GM12878 (cell line): Measurements from ENCODE around the gene ACOT13. TPM values are rescaled to one million over a fixed set of nuclear protein-coding genes. Genes with fewer than 3 reads are reported as not detected.
"Not testable (repeated sequence)": the region's sequence is repeated elsewhere in the genome, so short reads cannot be mapped to it uniquely, and the experiment has no call there.

Experiments
- ATAC-seq: fragments of 200-7000 bp; cut with Tn5 transposase; 3 replicates; pipeline ENCODE4 v1.9.1; 2020; ENCODE audit warnings: mild to moderate bottlenecking, moderate library complexity
- BruUV-seq: library from RNA; stranded (reverse); fragments of 400-500 nt; replicated peaks from 2 replicates; lab custom pipeline; 2021; lab: Mats Ljungman, UMichigan
- CTCF ChIA-PET: fragments of 300-600 bp; sonication (Branson Sonifier 250); formaldehyde crosslinking; extraction: SDS; loops from one replicate; lab custom pipeline; 2021; ENCODE audit warnings: inconsistent platforms; lab: Yijun Ruan, JAX
- POLR2A ChIA-PET: fragments of 350-600 bp; formaldehyde crosslinking; extraction: SDS; loops from one replicate; lab custom pipeline; 2021; ENCODE audit warnings: inconsistent platforms; lab: Charles Lee
- RAD21 ChIA-PET: fragments of 300-600 bp; sonication (Branson Sonifier 250); formaldehyde crosslinking; loops from one replicate; lab custom pipeline; 2023; ENCODE audit warnings: antibody characterized with exemption; ENCODE audit not compliant: unreplicated experiment; lab: Charles Lee
- SMC1A ChIA-PET: fragments of 300-600 bp; sonication (Branson Sonifier 250); formaldehyde crosslinking; loops from one replicate; lab custom pipeline; 2023; ENCODE audit not compliant: unreplicated experiment, uncharacterized antibody; lab: Charles Lee
- DNase-seq: peaks from one replicate; pipeline ENCODE4 v3.0.0-alpha.2; 2011; ENCODE audit warnings: low read depth, low spot score
- FAIRE-seq: peaks from 3 replicates; lab custom pipeline; 2011; peaks lifted over from hg19 to GRCh38; lab: Jason Lieb, UNC
- H2AFZ ChIP-seq: 2 replicates; pipeline ENCODE4 v1.6.0; 2011; ENCODE audit warnings: low read depth, low read length, control low read depth; ENCODE audit not compliant: control insufficient read depth
- H3K27ac ChIP-seq: 2 replicates; pipeline ENCODE4 v1.5.1; 2011; ENCODE audit warnings: control low read depth; ENCODE audit not compliant: control insufficient read depth, insufficient read depth
- H3K27me3 ChIP-seq, 2 experiments: replicated peaks in 1 of 2; 2 replicates each; pipeline versions ENCODE4 v1.6.0 to v1.6.1; 2011; ENCODE audit warnings: low read length in 1 of 2; ENCODE audit not compliant: control insufficient read depth in 2 of 2, insufficient read depth in 2 of 2
- H3K36me3 ChIP-seq, 2 experiments: 2 replicates each; pipeline ENCODE4 v1.5.1; 2011; ENCODE audit warnings: low read length in 1 of 2; ENCODE audit not compliant: control insufficient read depth in 2 of 2, insufficient read depth in 2 of 2
- H3K4me1 ChIP-seq: 2 replicates; pipeline ENCODE4 v1.6.1; 2011; ENCODE audit warnings: mild to moderate bottlenecking, low read length, moderate library complexity, mixed read lengths; ENCODE audit not compliant: control insufficient read depth, insufficient read depth
- H3K4me2 ChIP-seq: 2 replicates; pipeline ENCODE4 v1.6.0; 2011; ENCODE audit warnings: control low read depth; ENCODE audit not compliant: control insufficient read depth, insufficient read depth
- H3K4me3 ChIP-seq: fragments of 200-600 bp; sonication (generic); 2 replicates; pipeline ENCODE4 v1.5.1; 2016
- H3K79me2 ChIP-seq: 2 replicates; pipeline ENCODE4 v1.6.0; 2011; ENCODE audit warnings: low read length; ENCODE audit not compliant: control insufficient read depth, insufficient read depth
- H3K9ac ChIP-seq: 2 replicates; pipeline ENCODE4 v1.8.0; 2011; ENCODE audit warnings: low read length, control low read depth, mixed read lengths; ENCODE audit not compliant: control insufficient read depth, insufficient read depth
- H3K9me3 ChIP-seq: replicated peaks from 3 replicates; pipeline ENCODE4 v1.5.1; 2011; ENCODE audit warnings: mild to moderate bottlenecking, low read length; ENCODE audit not compliant: control insufficient read depth, insufficient read depth
- H4K20me1 ChIP-seq: 2 replicates; pipeline ENCODE4 v1.6.0; 2011; ENCODE audit not compliant: control insufficient read depth, insufficient read depth
- CEBPZ ChIP-seq: fragments of 150-350 bp; IDR thresholded peaks from 2 replicates; pipeline ENCODE4 v1.6.1; 2016; ENCODE audit warnings: low read depth, low read length
- ELK1 ChIP-seq: IDR thresholded peaks from 2 replicates; pipeline ENCODE4 v1.6.1; 2012; ENCODE audit warnings: low read depth, low read length, improper control_type of control experiment
- RBBP5 ChIP-seq: fragments of 200-600 bp; sonication (generic); conservative IDR thresholded peaks from 2 replicates; pipeline ENCODE4 v1.6.1; 2016
- RELB ChIP-seq: fragments of 450-650 bp; IDR thresholded peaks from 2 replicates; pipeline ENCODE4 v1.6.1; 2017; ENCODE audit warnings: low read depth, mild to moderate bottlenecking, moderate library complexity
- WGBS: methylation state at CpG from one replicate; pipeline ENCODE4 v1.1.6; 2016; ENCODE audit warnings: low lambda C conversion rate; ENCODE audit not compliant: insufficient replicate concordance, insufficient coverage; ENCODE audit errors: missing lambda C conversion rate; 5-methylcytosine and 5-hydroxymethylcytosine counted together
- in situ Hi-C: fragments of 300-500 bp; cut with MboI; formaldehyde crosslinking; loops from 9 replicates; pipeline ENCODE4 v1.14.3; 2018; ENCODE audit warnings: mixed read lengths
- intact Hi-C: fragments of 100-400 bp; cut with micrococcal nuclease; formaldehyde crosslinking; loops from one replicate; pipeline ENCODE4 v1.14.2; 2022; ENCODE audit not compliant: unreplicated experiment
- polyA plus RNA-seq, 11 experiments: library from polyadenylated mRNA; depleted of rRNA in 4 of 11; unstranded in 6 of 11; stranded (reverse) in 5 of 11; fragments of >200 nt; fragmentation: Nextera tagmentation in 4 of 11; fragmentation: Illumina TruSeq in 1 of 11; extraction: Ambion mirVana in 4 of 11; extraction: Trizol in 1 of 11; gene quantifications; 1 replicate in 1 of 11; 2 replicates in 10 of 11; pipeline versions ENCODE4 v1.2.1 to v1.2.3, GENCODE V29; 2011 to 2016; ENCODE audit warnings: inconsistent platforms in 2 of 11, missing spikeins in 2 of 11, low read depth in 1 of 11
- total RNA-seq, 4 experiments: library from RNA; depleted of rRNA in 3 of 4; stranded (reverse); fragments of >200 nt in 3 of 4; fragmentation: Illumina TruSeq in 1 of 4; extraction: Trizol in 1 of 4; gene quantifications; 2 replicates each; pipeline versions ENCODE4 v1.2.1 to v1.2.3, GENCODE V29; 2013 to 2021

Gene ACOT13
- total and polyA plus RNA-seq, 10 of the 15 experiments (the other 5 are each of a cell fraction or from before 2014, with no cell fraction given), result 6.0 to 60.6 (median 36.6) TPM

DNA sequence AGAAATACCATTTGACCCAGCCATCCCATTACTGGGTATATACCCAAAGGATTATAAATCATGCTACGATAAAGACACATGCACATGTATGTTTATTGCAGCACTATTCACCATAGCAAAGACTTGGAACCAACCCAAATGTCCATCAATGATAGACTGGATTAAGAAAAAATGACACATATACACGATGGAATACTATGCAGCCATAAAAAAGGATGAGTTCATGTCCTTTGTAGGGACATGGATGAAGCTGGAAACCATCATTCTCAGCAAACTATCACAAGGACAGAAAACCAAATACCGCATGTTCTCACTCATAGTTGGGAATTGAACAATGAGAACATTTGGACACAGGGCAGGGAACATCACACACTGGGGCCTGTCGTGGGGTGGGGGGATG lies 4.2 kb downstream of the ACOT13 start:
- intact Hi-C loops, BruUV-seq, RAD21 ChIA-PET, H3K9ac ChIP-seq, H3K4me1 ChIP-seq, H3K9me3 ChIP-seq, H3K27me3 ChIP-seq, DNase-seq, CTCF ChIA-PET, ATAC-seq, H3K4me2 ChIP-seq, H3K36me3 ChIP-seq, H2AFZ ChIP-seq, H3K4me3 ChIP-seq, in situ Hi-C loops, POLR2A ChIA-PET, FAIRE-seq, H3K27ac ChIP-seq, H4K20me1 ChIP-seq: not testable (repeated sequence)
- SMC1A ChIA-PET, result interaction anchor here (0.6 kb wide), 1 partner anchor 11 kb away, joined by 3 read pairs; no protein-coding TSS in a partner anchor
- WGBS, result 96% methylated on average over 4 of the region's 4 CpGs
- H3K79me2 ChIP-seq, result peaks cover 17% of the 10 kb centered on the region

- BruUV-seq, result no TSS peak
- WGBS, result 90% methylated on average over 6 of the region's 6 CpGs
- no peak for FAIRE-seq
- Histone ChIP-seq H3K4me2 (no peak overlapping the region), H3K9ac (no peak overlapping the region), H3K4me1 (peaks cover 6% of the 10 kb centered on the region), H3K36me3 (no peaks in the 10 kb centered on the region), H3K27ac (no peak overlapping the region), H2AFZ (no peak overlapping the region), H3K4me3 (no peak overlapping the region), H4K20me1 (no peaks in the 10 kb centered on the region), H3K27me3 (no peaks in the 10 kb centered on the region), H3K9me3 (peaks cover 1% of the 10 kb centered on the region; the same call in 1 of the 3 replicates), H3K79me2 (peaks cover 4% of the 10 kb centered on the region)
- ChIA-PET CTCF (interaction anchor here (0.6 kb wide), 1 partner anchor 730 kb away, joined by 3 read pairs; no protein-coding TSS in a partner anchor), SMC1A (no interaction called here), POLR2A (no interaction called here), RAD21 (no interaction called here)
- no peak for DNase-seq
- ATAC-seq, result no peak
- intact Hi-C loops, result no loop called here
- in situ Hi-C loops, result no loop called here
- no peak for TF ChIP-seq RELB
- TF ChIP-seq CEBPZ, result no peak
- no peak for TF ChIP-seq ELK1
- TF ChIP-seq RBBP5, result no peak
Observed at GRCh38 chr6:24672620-24673182, 5.8 kb downstream of the ACOT13 start.
